ENCODE data around the gene SETX. TPM values are rescaled to one million over a fixed set of nuclear protein-coding genes. Genes with fewer than 3 reads are reported as not detected.

SETX gene
- total RNA-seq, 2 donors from 2014 or later: 39.9 to 41.3 TPM

- no peak overlapping the region for H3K27ac Mint-ChIP-seq
- H3K36me3 Mint-ChIP-seq (ENCODE audit: low read depth): no peaks in the 10 kb centered on the region
- H3K27me3 Mint-ChIP-seq: no peaks in the 10 kb centered on the region
- H3K9me3 Mint-ChIP-seq: no peaks in the 10 kb centered on the region
- H3K4me3 Mint-ChIP-seq: peak overlapping the region; percentile 91
- no peak for ATAC-seq (replicated peaks)
- no peaks in the 10 kb centered on the region for H3K4me1 Mint-ChIP-seq
Observed at GRCh38 chr9:132243156-132244074, 111.4 kb downstream of the SETX start.

GRCh38 chr9:132242621-132243155, 112.1 kb downstream of the SETX start:
- ATAC-seq (replicated peaks): no peak
- H3K4me3 Mint-ChIP-seq: peak overlapping the region; percentile 91
- no peaks in the 10 kb centered on the region for H3K27me3 Mint-ChIP-seq

GRCh38 chr9:132241840-132242620, 112.8 kb downstream of the SETX start:
- H3K9me3 Mint-ChIP-seq: no peaks in the 10 kb centered on the region
- no peaks in the 10 kb centered on the region for H3K4me1 Mint-ChIP-seq
- ATAC-seq (replicated peaks): no peak
- no peaks in the 10 kb centered on the region for H3K36me3 Mint-ChIP-seq (ENCODE audit: low read depth)
- no peaks in the 10 kb centered on the region for H3K27me3 Mint-ChIP-seq
- peak overlapping the region; percentile 79 for H3K27ac Mint-ChIP-seq
- peak overlapping the region; percentile 91 for H3K4me3 Mint-ChIP-seq

More at GRCh38 chr9:132242621-132243155, 112.1 kb downstream of the SETX start:
- Mint-ChIP-seq H3K4me1 (no peaks in the 10 kb centered on the region), H3K36me3 (ENCODE audit: low read depth) (no peaks in the 10 kb centered on the region), H3K9me3 (no peaks in the 10 kb centered on the region), H3K27ac (peak overlapping the region; percentile 79)

- peak overlapping the region; percentile 85 for H3K4me3 Mint-ChIP-seq
- peaks cover 3% of the 10 kb centered on the region for H3K4me1 Mint-ChIP-seq
- no peak for ATAC-seq (replicated peaks)
- H3K36me3 Mint-ChIP-seq (ENCODE audit: low read depth): no peaks in the 10 kb centered on the region
- H3K27me3 Mint-ChIP-seq: no peaks in the 10 kb centered on the region
- H3K27ac Mint-ChIP-seq: peak overlapping the region; percentile 65
- no peaks in the 10 kb centered on the region for H3K9me3 Mint-ChIP-seq
Observed at GRCh38 chr9:132241483-132241839, 113.3 kb downstream of the SETX start.

- H3K27ac Mint-ChIP-seq: peak overlapping the region; percentile 65
- peak; percentile 92 for ATAC-seq (replicated peaks)
- H3K4me1 Mint-ChIP-seq: peaks cover 4% of the 10 kb centered on the region
- H3K27me3 Mint-ChIP-seq: no peaks in the 10 kb centered on the region
- H3K4me3 Mint-ChIP-seq: peak overlapping the region; percentile 85
- H3K9me3 Mint-ChIP-seq: no peaks in the 10 kb centered on the region
- no peaks in the 10 kb centered on the region for H3K36me3 Mint-ChIP-seq (ENCODE audit: low read depth)
Observed at GRCh38 chr9:132240841-132241482, 113.8 kb downstream of the SETX start.

GRCh38 chr9:132239999-132240840, 114.6 kb downstream of the SETX start:
- no peak for ATAC-seq (replicated peaks)
- peak overlapping the region; percentile 85 for H3K4me3 Mint-ChIP-seq
- H3K27ac Mint-ChIP-seq: no peak overlapping the region
- no peaks in the 10 kb centered on the region for H3K9me3 Mint-ChIP-seq
- no peaks in the 10 kb centered on the region for H3K36me3 Mint-ChIP-seq (ENCODE audit: low read depth)
- no peaks in the 10 kb centered on the region for H3K27me3 Mint-ChIP-seq
- H3K4me1 Mint-ChIP-seq: peaks cover 4% of the 10 kb centered on the region

- Mint-ChIP-seq H3K36me3 (ENCODE audit: low read depth) (no peaks in the 10 kb centered on the region), H3K4me1 (peaks cover 4% of the 10 kb centered on the region), H3K27me3 (no peaks in the 10 kb centered on the region), H3K9me3 (no peaks in the 10 kb centered on the region), H3K27ac (no peak overlapping the region), H3K4me3 (peak overlapping the region; percentile 85)
- no peak for ATAC-seq (replicated peaks)
Observed at GRCh38 chr9:132239518-132239917, 115.3 kb downstream of the SETX start.

- H3K9me3 Mint-ChIP-seq: no peaks in the 10 kb centered on the region
- no peaks in the 10 kb centered on the region for H3K36me3 Mint-ChIP-seq (ENCODE audit: low read depth)
- no peak overlapping the region for H3K4me3 Mint-ChIP-seq
- no peak for ATAC-seq (replicated peaks)
- no peak overlapping the region for H3K27ac Mint-ChIP-seq
- H3K4me1 Mint-ChIP-seq: peaks cover 4% of the 10 kb centered on the region
- H3K27me3 Mint-ChIP-seq: no peaks in the 10 kb centered on the region
Observed at GRCh38 chr9:132238992-132239391, 115.8 kb downstream of the SETX start.

GRCh38 chr9:132238026-132238972, 116.5 kb downstream of the SETX start:
- ATAC-seq (replicated peaks): no peak
- no peaks in the 10 kb centered on the region for H3K36me3 Mint-ChIP-seq (ENCODE audit: low read depth)
- no peak overlapping the region for H3K27ac Mint-ChIP-seq
- H3K27me3 Mint-ChIP-seq: no peaks in the 10 kb centered on the region
- peaks cover 4% of the 10 kb centered on the region for H3K4me1 Mint-ChIP-seq
- H3K9me3 Mint-ChIP-seq: no peaks in the 10 kb centered on the region
- H3K4me3 Mint-ChIP-seq: no peak overlapping the region

- Mint-ChIP-seq H3K27me3 (peaks cover 3% of the 10 kb centered on the region), H3K9me3 (no peaks in the 10 kb centered on the region), H3K4me1 (peaks cover 4% of the 10 kb centered on the region), H3K4me3 (no peak overlapping the region), H3K27ac (no peak overlapping the region), H3K36me3 (ENCODE audit: low read depth) (no peaks in the 10 kb centered on the region)
- ATAC-seq (replicated peaks): no peak
Observed at GRCh38 chr9:132237481-132237880, 117.3 kb downstream of the SETX start.

- H3K36me3 Mint-ChIP-seq (ENCODE audit: low read depth): no peaks in the 10 kb centered on the region
- no peak overlapping the region for H3K4me3 Mint-ChIP-seq
- H3K9me3 Mint-ChIP-seq: no peaks in the 10 kb centered on the region
- H3K4me1 Mint-ChIP-seq: peaks cover 4% of the 10 kb centered on the region
- peaks cover 3% of the 10 kb centered on the region for H3K27me3 Mint-ChIP-seq
- H3K27ac Mint-ChIP-seq: no peak overlapping the region
- no peak for ATAC-seq (replicated peaks)
Observed at GRCh38 chr9:132236662-132237311, 118.0 kb downstream of the SETX start.

- peaks cover 3% of the 10 kb centered on the region for H3K27me3 Mint-ChIP-seq
- H3K36me3 Mint-ChIP-seq (ENCODE audit: low read depth): no peaks in the 10 kb centered on the region
- H3K4me1 Mint-ChIP-seq: peaks cover 4% of the 10 kb centered on the region
- H3K9me3 Mint-ChIP-seq: no peaks in the 10 kb centered on the region
- H3K4me3 Mint-ChIP-seq: no peak overlapping the region
- H3K27ac Mint-ChIP-seq: no peak overlapping the region
- peak; percentile 11 for ATAC-seq (replicated peaks)
Observed at GRCh38 chr9:132235894-132236661, 118.7 kb downstream of the SETX start.
